GM23338 (cell line): ENCODE results near the gene CCDC106. TPM values are rescaled to one million over a fixed set of nuclear protein-coding genes. Genes with fewer than 3 reads are reported as not detected.
A peak's percentile ranks its signal among the peaks of the same experiment; 100 is the strongest.

Experiments
- ATAC-seq: fragments of 200-7000 bp; cut with Tn5 transposase; 3 replicates; pipeline ENCODE4 v1.9.1; 2020
- DNase-seq: peaks from one replicate; pipeline ENCODE4 v3.0.0-alpha.2; 2015; ENCODE audit warnings: low spot score
- H2AFZ ChIP-seq: fragments of 200-600 bp; sonication (generic); 2 replicates; pipeline ENCODE4 v1.8.0; 2016; ENCODE audit warnings: antibody characterized with exemption, mild to moderate bottlenecking, moderate library complexity
- H3F3A ChIP-seq: fragments of 200-600 bp; sonication (generic); replicated peaks from 2 replicates; pipeline ENCODE4 v1.8.0; 2017; ENCODE audit warnings: antibody characterized with exemption, mixed run types, low read depth
- H3K27ac ChIP-seq: fragments of 200-600 bp; sonication (generic); 2 replicates; pipeline ENCODE4 v1.6.1; 2016; ENCODE audit warnings: low read depth
- H3K27me3 ChIP-seq: fragments of 200-600 bp; sonication (generic); 2 replicates; pipeline ENCODE4 v1.8.0; 2016; ENCODE audit warnings: mild to moderate bottlenecking, mixed run types, moderate library complexity; ENCODE audit not compliant: insufficient read depth
- H3K36me3 ChIP-seq: fragments of 200-600 bp; sonication (generic); 2 replicates; pipeline ENCODE4 v1.8.0; 2016; ENCODE audit warnings: mild to moderate bottlenecking; ENCODE audit not compliant: insufficient read depth
- H3K4me1 ChIP-seq: fragments of 200-600 bp; sonication (generic); 2 replicates; pipeline ENCODE4 v1.8.0; 2016; ENCODE audit warnings: mild to moderate bottlenecking, moderate library complexity; ENCODE audit not compliant: insufficient read depth
- H3K4me2 ChIP-seq: fragments of 200-600 bp; sonication (generic); 2 replicates; pipeline ENCODE4 v1.7.1; 2017; ENCODE audit warnings: mixed run types
- H3K4me3 ChIP-seq: fragments of 200-600 bp; sonication (generic); 2 replicates; pipeline ENCODE4 v1.6.1; 2016; ENCODE audit warnings: mixed run types
- H3K79me2 ChIP-seq: fragments of 200-600 bp; sonication (generic); replicated peaks from 2 replicates; pipeline ENCODE4 v1.8.0; 2017; ENCODE audit warnings: mild to moderate bottlenecking; ENCODE audit not compliant: insufficient read depth
- H3K9me2 ChIP-seq: fragments of 200-600 bp; sonication (generic); 2 replicates; pipeline ENCODE4 v1.8.0; 2017; ENCODE audit not compliant: insufficient read depth
- H4K20me1 ChIP-seq: fragments of 200-600 bp; sonication (generic); replicated peaks from 2 replicates; pipeline ENCODE4 v1.8.0; 2017; ENCODE audit warnings: mild to moderate bottlenecking; ENCODE audit not compliant: insufficient read depth
- H3K27ac Mint-ChIP-seq: 2 replicates; pipeline ENCODE4 v1.8.0; 2020; ENCODE audit warnings: inconsistent platforms, mild to moderate bottlenecking, moderate library complexity, mixed read lengths
- H3K27me3 Mint-ChIP-seq: 3 replicates; pipeline ENCODE4 v1.8.0; 2022; ENCODE audit warnings: low read depth, mild to moderate bottlenecking, moderate library complexity, mixed read lengths, inconsistent platforms; ENCODE audit not compliant: insufficient read depth, poor library complexity
- H3K36me3 Mint-ChIP-seq: 3 replicates; pipeline ENCODE4 v1.8.0; 2021; ENCODE audit warnings: low read depth, mild to moderate bottlenecking, inconsistent platforms, moderate library complexity, mixed read lengths
- H3K4me1 Mint-ChIP-seq: 3 replicates; pipeline ENCODE4 v1.8.0; 2020; ENCODE audit warnings: mild to moderate bottlenecking, inconsistent platforms, mixed read lengths
- H3K4me3 Mint-ChIP-seq: 3 replicates; pipeline ENCODE4 v1.8.0; 2021; ENCODE audit warnings: moderate library complexity, mild to moderate bottlenecking, inconsistent platforms, mixed read lengths
- H3K9me3 Mint-ChIP-seq: 3 replicates; pipeline ENCODE4 v1.8.0; 2020; ENCODE audit warnings: moderate library complexity, mild to moderate bottlenecking, inconsistent platforms, mixed read lengths
- EZH2 ChIP-seq: fragments of 200-600 bp; sonication (generic); IDR thresholded peaks from one replicate; pipeline ENCODE4 v1.8.0; 2017; ENCODE audit warnings: antibody characterized with exemption, mild to moderate bottlenecking, low read depth; ENCODE audit not compliant: unreplicated experiment
- EZH2phosphoT487 ChIP-seq: fragments of 200-600 bp; sonication (generic); IDR thresholded peaks from one replicate; pipeline ENCODE4 v1.8.1; 2018; ENCODE audit warnings: antibody characterized with exemption; ENCODE audit not compliant: unreplicated experiment
- JUNB ChIP-seq: IDR thresholded peaks from one replicate; pipeline ENCODE4 v1.6.1; 2016; ENCODE audit warnings: antibody characterized with exemption; ENCODE audit not compliant: unreplicated experiment
- NANOG ChIP-seq: IDR thresholded peaks from 2 replicates; pipeline ENCODE4 v1.6.1; 2016; ENCODE audit warnings: antibody characterized with exemption, borderline replicate concordance
- POLR2AphosphoS5 ChIP-seq: IDR thresholded peaks from 2 replicates; pipeline ENCODE4 v1.6.1; 2016; ENCODE audit warnings: antibody characterized with exemption, low read depth
- STAT1 ChIP-seq: IDR thresholded peaks from one replicate; pipeline ENCODE4 v1.6.1; 2016; ENCODE audit warnings: antibody characterized with exemption; ENCODE audit not compliant: unreplicated experiment
- ZNF114 ChIP-seq: fragments of 250-450 bp; sonication (Bioruptor Pico); IDR thresholded peaks from 2 replicates; pipeline ENCODE4 v1.5.0; 2020; ENCODE audit warnings: mild to moderate bottlenecking, moderate library complexity
- ZNF331 ChIP-seq: fragments of 250-450 bp; sonication (Bioruptor Pico); IDR thresholded peaks from 2 replicates; pipeline ENCODE4 v1.5.0; 2020; ENCODE audit warnings: low read depth, mild to moderate bottlenecking, moderate library complexity
- ZNF462 ChIP-seq: fragments of 250-450 bp; sonication (Bioruptor Pico); IDR thresholded peaks from 2 replicates; pipeline ENCODE4 v1.5.0; 2020; ENCODE audit warnings: mild to moderate bottlenecking, moderate library complexity
- polyA plus RNA-seq: library from polyadenylated mRNA; unstranded; fragments of >200 nt; fragmentation: Nextera tagmentation; extraction: Ambion mirVana; gene quantifications from 2 replicates; pipeline ENCODE4 v1.2.1, GENCODE V29; 2016
- total RNA-seq: library from RNA; depleted of rRNA; stranded (reverse); fragments of >200 nt; shearing (Covaris generic); gene quantifications from 2 replicates; pipeline ENCODE4 v1.2.3, GENCODE V29; 2014

CCDC106 gene
- total and polyA plus RNA-seq, 2 experiments from 2014 or later = 12.0 to 17.6 TPM

DNA sequence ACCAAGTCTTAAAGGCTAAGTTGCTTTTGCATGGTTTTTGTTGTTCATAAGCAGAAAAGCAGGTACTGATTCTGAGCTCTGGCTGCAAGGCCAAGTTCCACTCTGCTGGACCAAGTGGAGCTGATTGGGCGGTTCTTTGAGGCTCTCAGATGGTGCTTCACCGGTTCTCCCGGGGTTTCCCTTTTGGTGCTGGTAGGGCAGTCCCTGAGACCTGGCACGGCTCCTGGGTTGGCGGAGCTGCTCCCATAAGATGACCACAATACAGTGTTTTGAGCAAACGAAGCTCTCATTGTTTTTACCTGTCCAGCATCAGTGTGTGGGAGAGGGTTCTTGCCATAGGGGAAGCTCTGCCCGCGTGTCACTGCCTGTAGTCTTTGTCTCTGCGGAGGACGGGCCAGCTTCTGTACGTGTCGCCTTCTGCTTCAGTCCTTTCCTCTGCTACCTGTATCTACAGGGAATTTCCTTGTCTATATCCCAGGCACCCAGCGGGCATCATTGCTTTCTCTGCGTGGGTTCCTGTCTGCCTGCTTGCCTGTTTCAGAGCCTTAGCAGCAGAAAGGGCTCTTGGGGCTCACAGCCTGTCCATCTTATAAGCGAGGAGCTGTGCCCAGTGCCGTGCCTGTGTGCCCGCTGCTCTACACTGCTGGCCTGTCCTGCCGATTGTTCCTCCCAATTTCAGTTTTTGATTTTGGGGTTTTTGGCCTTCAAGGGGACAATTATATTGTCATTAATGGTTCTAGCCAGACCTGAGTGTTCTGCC lies 9.2 kb downstream of the CCDC106 start (continued):
- TF ChIP-seq ZNF462 (CRISPR knock-in tag) (no peak), ZNF114 (CRISPR knock-in tag) (no peak), ZNF331 (CRISPR knock-in tag) (no peak), POLR2AphosphoS5 (no peak), NANOG (no peak)

DNA sequence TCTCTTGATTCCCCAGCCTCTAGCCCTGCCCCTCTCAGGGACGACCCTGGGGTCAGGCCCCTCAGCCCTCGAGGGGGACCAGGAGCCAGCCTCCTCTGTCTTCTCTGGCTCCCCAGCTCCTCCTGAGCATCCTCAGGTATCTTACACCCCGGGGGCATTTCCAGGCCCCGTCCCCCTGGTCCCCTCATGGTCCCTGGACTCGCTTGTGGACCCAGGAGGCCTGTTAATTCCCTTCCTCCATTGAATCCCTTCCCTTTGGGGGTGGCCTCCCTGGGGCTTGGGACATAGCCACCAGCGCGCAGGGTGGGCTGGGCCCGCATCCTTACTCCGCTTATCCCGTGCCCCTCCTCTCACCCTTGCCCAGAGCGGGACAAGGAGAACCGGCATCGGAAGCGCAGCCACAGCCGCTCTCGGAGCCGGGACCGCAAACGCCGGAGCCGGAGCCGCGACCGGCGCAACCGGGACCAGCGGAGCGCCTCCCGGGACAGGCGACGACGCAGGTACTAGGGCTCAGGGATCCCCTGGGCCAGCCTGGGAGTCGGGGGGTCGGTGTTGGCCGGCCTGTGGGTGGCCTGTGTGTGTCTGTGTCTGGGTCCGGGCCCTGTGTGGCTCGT lies 10.9 kb downstream of the CCDC106 start:
- peaks cover 62% of the 10 kb centered on the region for H4K20me1 ChIP-seq
- DNase-seq (no peak), ATAC-seq (no peak)
- no peak overlapping the region for H2AFZ ChIP-seq
- H3F3A ChIP-seq = peaks cover 22% of the 10 kb centered on the region
- Mint-ChIP-seq H3K9me3 (no peaks in the 10 kb centered on the region; the same call in 1 of the 3 replicates), H3K4me3 (peak overlapping the region; percentile 35; the same call in 1 of the 3 replicates), H3K27me3 (peaks cover 21% of the 10 kb centered on the region), H3K36me3 (peaks cover 71% of the 10 kb centered on the region), H3K4me1 (peaks cover 36% of the 10 kb centered on the region), H3K27ac (peak overlapping the region; percentile 24)
- H3K4me1 ChIP-seq = peaks cover 27% of the 10 kb centered on the region
- H3K27me3 ChIP-seq = no peaks in the 10 kb centered on the region
- no peak overlapping the region for H3K4me3 ChIP-seq
- H3K9me2 ChIP-seq = no peaks in the 10 kb centered on the region
- no peak for TF ChIP-seq POLR2AphosphoS5
- TF ChIP-seq JUNB = no peak
- TF ChIP-seq STAT1 = no peak
- TF ChIP-seq EZH2 = no peak
- no peak for TF ChIP-seq EZH2phosphoT487
- peaks cover 22% of the 10 kb centered on the region for H3K36me3 ChIP-seq
- peaks cover 86% of the 10 kb centered on the region for H3K79me2 ChIP-seq
- H3K4me2 ChIP-seq = peak overlapping the region; percentile 60; the same call in 1 of the 2 replicates
- H3K27ac ChIP-seq = peak overlapping the region; percentile 55; the same call in 1 of the 2 replicates
